ENCODE results near the gene SMS. TPM values are rescaled to one million over a fixed set of nuclear protein-coding genes. Genes with fewer than 3 reads are reported as not detected.
A peak's percentile ranks its signal among the peaks of the same experiment; 100 is the strongest.

SMS gene
- total RNA-seq, 1 experiment from 2014 or later: 173 TPM

GRCh38 chrX:21955403-21956189, 15.1 kb downstream of the SMS start:
- no peaks in the 10 kb centered on the region for H3K9me3 Mint-ChIP-seq
- no peak for ATAC-seq
- no peaks in the 10 kb centered on the region for H3K27me3 Mint-ChIP-seq (ENCODE audit: low read depth)
- H3K4me1 Mint-ChIP-seq: peaks cover 74% of the 10 kb centered on the region
- POLR2A ChIA-PET: no interaction called here
- TF ChIP-seq TEAD1 (CRISPR knock-in tag; IDR thresholded peaks at IDR 0.05) (no peak), ZNF121 (CRISPR knock-in tag; IDR thresholded peaks at IDR 0.05) (no peak), CBFB (CRISPR knock-in tag; IDR thresholded peaks at IDR 0.05; ENCODE audit: low read depth) (no peak), ZNF396 (CRISPR knock-in tag; IDR thresholded peaks at IDR 0.05; ENCODE audit: borderline replicate concordance) (no peak), CREM (CRISPR knock-in tag; IDR thresholded peaks at IDR 0.05) (no peak), NR2C2 (CRISPR knock-in tag; IDR thresholded peaks at IDR 0.05) (no peak)
- peak overlapping the region; percentile 47; the same call in 1 of the 2 replicates for H3K27ac Mint-ChIP-seq
- DNase-seq (ENCODE audit: low spot score): no peak
- H3K36me3 Mint-ChIP-seq: no peaks in the 10 kb centered on the region
- CTCF ChIA-PET: no interaction called here
- no peak overlapping the region for H3K4me3 Mint-ChIP-seq

- peaks cover 76% of the 10 kb centered on the region for H3K4me1 Mint-ChIP-seq
- no peaks in the 10 kb centered on the region for H3K36me3 Mint-ChIP-seq
- DNase-seq (ENCODE audit: low spot score) (no peak), ATAC-seq (no peak)
- H3K9me3 Mint-ChIP-seq: no peaks in the 10 kb centered on the region
- CTCF ChIA-PET: no interaction called here
- H3K27me3 Mint-ChIP-seq (ENCODE audit: low read depth): no peaks in the 10 kb centered on the region
- TF ChIP-seq GTF2I (CRISPR knock-in tag; conservative IDR thresholded peaks at IDR 0.05) (no peak), RORB (CRISPR knock-in tag; IDR thresholded peaks at IDR 0.05) (no peak), PREB (CRISPR knock-in tag; IDR thresholded peaks at IDR 0.05; ENCODE audit: borderline replicate concordance) (no peak), GABPB1 (CRISPR knock-in tag; IDR thresholded peaks at IDR 0.05) (no peak), ATF1 (CRISPR knock-in tag; IDR thresholded peaks at IDR 0.05) (no peak), ZNF263 (CRISPR knock-in tag; IDR thresholded peaks at IDR 0.05; ENCODE audit: low read depth) (no peak), ZNF138 (CRISPR knock-in tag; conservative IDR thresholded peaks at IDR 0.05) (no peak)
- POLR2A ChIA-PET: no interaction called here
- no peak overlapping the region for H3K27ac Mint-ChIP-seq
- H3K4me3 Mint-ChIP-seq: no peak overlapping the region
Measured at GRCh38 chrX:21956783-21957182, 16.3 kb downstream of the SMS start.

DNA sequence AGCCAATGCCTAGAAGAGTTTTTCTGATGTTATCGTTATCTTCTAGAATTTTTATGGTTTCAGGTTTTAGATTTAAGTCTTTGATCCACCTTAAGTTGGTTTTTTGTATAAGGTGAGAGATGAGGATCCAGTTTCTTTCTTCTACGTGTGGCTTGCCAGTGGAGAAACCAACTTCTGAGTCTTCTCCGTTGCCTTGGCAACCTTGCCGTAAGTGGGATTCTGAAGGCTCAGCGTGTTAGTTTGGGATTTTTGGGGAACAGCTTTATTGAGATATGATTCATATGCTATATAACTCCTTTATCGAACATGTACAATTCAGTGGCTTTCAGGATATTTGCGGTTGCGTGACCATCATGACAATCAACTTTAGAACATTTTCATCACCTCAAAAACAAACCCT, 17.7 kb downstream of the SMS start:
- ATAC-seq: no peak
- no peaks in the 10 kb centered on the region for H3K36me3 Mint-ChIP-seq
- peaks cover 69% of the 10 kb centered on the region for H3K4me1 Mint-ChIP-seq
- CTCF ChIA-PET: no interaction called here
- POLR2A ChIA-PET: no interaction called here
- no peak overlapping the region for H3K27ac Mint-ChIP-seq
- no peaks in the 10 kb centered on the region for H3K27me3 Mint-ChIP-seq (ENCODE audit: low read depth)
- H3K4me3 Mint-ChIP-seq: no peak overlapping the region
- H3K9me3 Mint-ChIP-seq: no peaks in the 10 kb centered on the region
- no peak for DNase-seq (ENCODE audit: low spot score)
- TF ChIP-seq CREB1 (CRISPR knock-in tag; IDR thresholded peaks at IDR 0.05): no peak
- TF ChIP-seq HMGA2 (CRISPR knock-in tag; IDR thresholded peaks at IDR 0.05): no peak
- no peak for TF ChIP-seq NFYB (CRISPR knock-in tag; conservative IDR thresholded peaks at IDR 0.05; ENCODE audit: low read depth)
- TF ChIP-seq JAZF1 (CRISPR knock-in tag; IDR thresholded peaks at IDR 0.05): no peak
- no peak for TF ChIP-seq NR2C2 (CRISPR knock-in tag; IDR thresholded peaks at IDR 0.05)
- no peak for TF ChIP-seq ZNF416 (CRISPR knock-in tag; IDR thresholded peaks at IDR 0.05)
- no peak for TF ChIP-seq ELF4 (CRISPR knock-in tag; IDR thresholded peaks at IDR 0.05; ENCODE audit: low read depth)
- no peak for TF ChIP-seq CTCF (IDR thresholded peaks at IDR 0.05)

Data from WTC11 (cell line).